Fibroblast of lung (primary cell): ENCODE results near the gene SPATS2L. TPM values are rescaled to one million over a fixed set of nuclear protein-coding genes. Genes with fewer than 3 reads are reported as not detected.

ENCODE experiments used
- DNase-seq, 2 donors: peaks; one replicate each; pipeline versions ENCODE4 v3.0.0 to v3.0.0-alpha.2; 2010; ENCODE audit warnings: low read depth in 2 of 2
- H2AFZ ChIP-seq: 2 replicates; pipeline ENCODE4 v1.5.1; 2012; ENCODE audit warnings: low read length, control low read depth, inconsistent platforms
- H3K27ac ChIP-seq: 2 replicates; pipeline ENCODE4 v1.5.1; 2011; ENCODE audit warnings: low read length, control low read depth; ENCODE audit not compliant: insufficient read depth
- H3K27me3 ChIP-seq: 2 replicates; pipeline ENCODE4 v1.5.1; 2011; ENCODE audit warnings: mild to moderate bottlenecking, low read length; ENCODE audit not compliant: control insufficient read depth, insufficient read depth
- H3K36me3 ChIP-seq: 2 replicates; pipeline ENCODE4 v1.5.1; 2011; ENCODE audit warnings: low read length; ENCODE audit not compliant: control insufficient read depth, insufficient read depth
- H3K4me1 ChIP-seq: 2 replicates; pipeline ENCODE4 v1.5.1; 2011; ENCODE audit warnings: low read length; ENCODE audit not compliant: control insufficient read depth, insufficient read depth; ENCODE audit errors: extremely low read depth
- H3K4me2 ChIP-seq: 2 replicates; pipeline ENCODE4 v1.5.1; 2011; ENCODE audit warnings: low read length, control low read depth; ENCODE audit not compliant: insufficient read depth; ENCODE audit errors: extremely low read depth
- H3K4me3 ChIP-seq, 4 experiments: fragments of 200-600 bp in 1 of 4; sonication (generic) in 1 of 4; replicated peaks in 1 of 4; 2 replicates each; pipeline ENCODE4 v1.5.1; 2011 to 2016; ENCODE audit warnings: low read length in 4 of 4, low read depth in 3 of 4, mild to moderate bottlenecking in 3 of 4, control low read depth in 2 of 4, inconsistent platforms in 1 of 4, mixed read lengths in 1 of 4; ENCODE audit not compliant: insufficient read depth in 1 of 4; ENCODE audit errors: control extremely low read depth in 1 of 4
- H3K79me2 ChIP-seq: 2 replicates; pipeline ENCODE4 v1.5.1; 2012; ENCODE audit warnings: mild to moderate bottlenecking, low read length, inconsistent platforms; ENCODE audit not compliant: control insufficient read depth, insufficient read depth
- H3K9ac ChIP-seq: 2 replicates; pipeline ENCODE4 v1.5.1; 2011; ENCODE audit warnings: mild to moderate bottlenecking, low read length, control low read depth; ENCODE audit not compliant: insufficient read depth
- H3K9me3 ChIP-seq: 2 replicates; pipeline ENCODE4 v1.5.1; 2012; ENCODE audit warnings: low read depth, low read length; ENCODE audit not compliant: control insufficient read depth, insufficient read depth
- H4K20me1 ChIP-seq: 2 replicates; pipeline ENCODE4 v1.5.1; 2011; ENCODE audit warnings: low read length; ENCODE audit not compliant: control insufficient read depth, insufficient read depth; ENCODE audit errors: extremely low read depth
- CTCF ChIP-seq, 2 donors: IDR thresholded peaks in 1 of 2; conservative IDR thresholded peaks in 1 of 2; 1 replicate in 1 of 2; 2 replicates in 1 of 2; pipeline ENCODE4 v1.5.1; 2011 to 2012; ENCODE audit warnings: low read length in 2 of 2, control low read depth in 1 of 2, inconsistent platforms in 1 of 2, low read depth in 1 of 2, mild to moderate bottlenecking in 1 of 2
- EZH2 ChIP-seq: IDR thresholded peaks from 2 replicates; pipeline ENCODE4 v1.5.1; 2012; ENCODE audit warnings: low read length, control low read depth, mild to moderate bottlenecking; ENCODE audit errors: missing control alignments
- polyA plus RNA-seq, 2 donors: library from polyadenylated mRNA; depleted of rRNA in 1 of 2; stranded (reverse) in 1 of 2; unstranded in 1 of 2; fragments of >200 nt; gene quantifications; 2 replicates each; pipeline ENCODE4 v1.2.1, GENCODE V29; 2011 to 2012; ENCODE audit warnings: missing spikeins in 1 of 2
- total RNA-seq: library from RNA; depleted of rRNA; stranded (reverse); fragments of >200 nt; gene quantifications from 2 replicates; pipeline ENCODE4 v1.2.1, GENCODE V29; 2014

SPATS2L gene
- total and polyA plus RNA-seq, 2 donors (not counting 1 experiment from before 2014, with no cell fraction given), result 73.8 to 291 TPM

GRCh38 chr2:200455958-200456421 is 149.5 kb downstream of the SPATS2L start:
- H3K4me3 ChIP-seq, result no peak overlapping the region
- H3K36me3 ChIP-seq, result no peaks in the 10 kb centered on the region
- H3K9me3 ChIP-seq, result no peaks in the 10 kb centered on the region
- H3K9ac ChIP-seq, result no peak overlapping the region
- H2AFZ ChIP-seq, result no peak overlapping the region
- H3K27ac ChIP-seq, result no peak overlapping the region
- no peaks in the 10 kb centered on the region for H3K79me2 ChIP-seq
- H3K27me3 ChIP-seq, result no peaks in the 10 kb centered on the region
- no peak overlapping the region for H3K4me2 ChIP-seq
- TF ChIP-seq EZH2 (no peak), CTCF (conservative IDR thresholded peaks at IDR 0.05 in 1 of 2, IDR thresholded peaks at IDR 0.05 in 1 of 2; ENCODE audit: low read depth in 1 of 2, low read length in 2 of 2) (no peak)
- peak in 1 of 2 donors; percentile 20 for DNase-seq
- H3K4me1 ChIP-seq, result peaks cover 12% of the 10 kb centered on the region
- H4K20me1 ChIP-seq, result no peaks in the 10 kb centered on the region

GRCh38 chr2:200456567-200456966 is 150.1 kb downstream of the SPATS2L start:
- Histone ChIP-seq H3K4me2 (no peak overlapping the region), H3K9ac (no peak overlapping the region), H3K36me3 (peaks cover 2% of the 10 kb centered on the region), H3K4me3 (no peak overlapping the region), H3K27ac (no peak overlapping the region), H3K79me2 (no peaks in the 10 kb centered on the region), H2AFZ (no peak overlapping the region), H3K9me3 (no peaks in the 10 kb centered on the region), H4K20me1 (no peaks in the 10 kb centered on the region), H3K27me3 (no peaks in the 10 kb centered on the region), H3K4me1 (peaks cover 12% of the 10 kb centered on the region)
- no peak for TF ChIP-seq CTCF (conservative IDR thresholded peaks at IDR 0.05 in 1 of 2, IDR thresholded peaks at IDR 0.05 in 1 of 2; ENCODE audit: low read depth in 1 of 2, low read length in 2 of 2)
- TF ChIP-seq EZH2, result no peak
- DNase-seq, result no peak

- Histone ChIP-seq H3K9ac (no peak overlapping the region), H3K9me3 (no peaks in the 10 kb centered on the region), H3K27me3 (no peaks in the 10 kb centered on the region), H2AFZ (no peak overlapping the region), H3K4me3 (no peak overlapping the region), H3K4me2 (no peak overlapping the region), H4K20me1 (no peaks in the 10 kb centered on the region), H3K4me1 (peaks cover 12% of the 10 kb centered on the region), H3K27ac (no peak overlapping the region), H3K79me2 (no peaks in the 10 kb centered on the region), H3K36me3 (peaks cover 2% of the 10 kb centered on the region)
- TF ChIP-seq EZH2, result no peak
- TF ChIP-seq CTCF (conservative IDR thresholded peaks at IDR 0.05 in 1 of 2, IDR thresholded peaks at IDR 0.05 in 1 of 2; ENCODE audit: low read depth in 1 of 2, low read length in 2 of 2), result no peak
- no peak for DNase-seq
These were observed 152.6 kb downstream of the SPATS2L start for GRCh38 chr2:200459101-200459500.
